Stimulated activated CD4-positive, alpha-beta T cell treated with anti-CD3 and anti-CD28 coated beads, TNF-alpha, amount 100 ng/mL, for 48 hours (primary cell): ENCODE data around the gene SPHK2.
"Not testable (repeated sequence)": the region's sequence is repeated elsewhere in the genome, so short reads cannot be mapped to it uniquely, and the experiment has no call there.

Source experiments
- DNase-seq, 3 donors: peaks; one replicate each; pipeline ENCODE4 v3.0.0-alpha.2; 2020; ENCODE audit warnings: low read depth in 3 of 3

The SPHK2 gene

DNA sequence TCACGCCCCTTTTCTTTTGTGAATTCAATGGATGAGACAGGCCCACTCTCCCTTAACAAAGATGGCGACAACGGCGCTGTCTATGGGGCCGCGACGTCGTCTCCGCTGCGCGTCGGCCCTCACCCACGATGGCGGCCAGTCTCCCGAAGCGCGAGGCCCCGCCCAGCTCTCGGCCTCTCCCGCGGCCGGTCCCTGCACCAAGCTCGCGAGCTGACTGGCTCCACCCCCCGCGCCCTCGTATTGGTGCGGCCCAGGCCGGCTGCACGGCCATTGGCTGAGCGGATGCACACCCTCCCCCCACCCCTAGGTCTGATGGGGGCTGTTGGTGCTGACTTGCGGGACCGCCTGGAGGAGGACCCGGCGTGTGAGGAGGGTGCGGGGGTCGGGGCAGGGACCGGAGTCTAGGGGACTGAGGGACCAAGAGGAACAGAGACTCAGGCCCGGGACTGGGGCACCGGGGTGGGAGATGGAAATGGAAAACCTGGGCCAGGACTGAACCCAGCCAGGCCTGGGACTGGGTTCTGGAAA is 4.8 kb downstream of the SPHK2 start:
- peak; percentile 95 to 99 (median 96) for DNase-seq

DNA sequence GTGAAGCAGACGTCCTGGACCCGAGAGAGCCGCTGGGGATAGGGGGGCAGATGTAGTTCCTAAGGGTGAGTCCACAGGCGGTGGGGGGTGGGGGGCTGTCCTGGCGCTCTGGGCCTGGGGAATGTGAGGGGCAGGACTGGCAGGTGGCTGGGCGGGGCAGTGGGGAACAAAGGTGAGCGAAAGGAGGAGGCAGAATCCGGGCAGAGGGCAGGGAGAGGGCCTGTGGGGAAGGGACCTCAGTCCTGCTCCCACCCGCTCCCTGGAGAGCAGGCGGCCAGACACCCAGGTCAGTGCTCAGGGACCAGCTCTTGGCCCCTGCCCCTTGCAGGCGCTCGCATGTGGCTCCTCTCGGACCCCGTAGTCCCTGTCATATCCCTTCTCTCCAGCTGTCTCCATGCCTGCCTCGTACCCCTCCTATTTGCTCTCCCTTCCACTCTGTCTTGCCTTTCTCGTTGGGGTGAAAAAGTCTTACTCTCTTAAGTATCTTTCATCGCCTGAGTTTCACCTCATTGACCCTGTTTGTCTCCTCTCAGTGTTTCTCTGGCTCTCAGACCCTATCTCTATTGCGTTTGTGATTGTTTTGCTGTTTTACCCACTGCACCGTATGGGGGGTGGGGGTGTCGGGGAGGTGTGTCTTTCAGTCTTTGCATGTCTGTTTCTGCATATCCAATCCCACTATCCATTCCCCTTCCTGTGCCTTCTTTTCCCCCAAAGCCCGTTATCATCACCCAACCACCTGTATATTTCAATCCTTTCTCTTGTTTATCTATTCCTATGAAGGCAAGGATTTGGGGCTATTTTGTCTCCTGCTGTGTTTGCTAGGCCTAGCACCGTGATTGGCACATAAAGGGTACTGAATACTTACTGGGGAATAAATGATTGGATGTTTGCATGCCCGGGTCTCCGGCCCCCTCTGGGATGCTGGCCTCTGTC is 5.8 kb downstream of the SPHK2 start:
- DNase-seq, result no peak

DNA sequence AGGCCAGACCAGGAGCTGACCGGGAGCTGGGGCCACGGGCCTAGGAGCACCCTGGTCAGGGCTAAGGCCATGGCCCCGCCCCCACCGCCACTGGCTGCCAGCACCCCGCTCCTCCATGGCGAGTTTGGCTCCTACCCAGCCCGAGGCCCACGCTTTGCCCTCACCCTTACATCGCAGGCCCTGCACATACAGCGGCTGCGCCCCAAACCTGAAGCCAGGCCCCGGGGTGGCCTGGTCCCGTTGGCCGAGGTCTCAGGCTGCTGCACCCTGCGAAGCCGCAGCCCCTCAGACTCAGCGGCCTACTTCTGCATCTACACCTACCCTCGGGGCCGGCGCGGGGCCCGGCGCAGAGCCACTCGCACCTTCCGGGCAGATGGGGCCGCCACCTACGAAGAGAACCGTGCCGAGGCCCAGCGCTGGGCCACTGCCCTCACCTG is 6.6 kb downstream of the SPHK2 start:
- DNase-seq, result no peak

DNA sequence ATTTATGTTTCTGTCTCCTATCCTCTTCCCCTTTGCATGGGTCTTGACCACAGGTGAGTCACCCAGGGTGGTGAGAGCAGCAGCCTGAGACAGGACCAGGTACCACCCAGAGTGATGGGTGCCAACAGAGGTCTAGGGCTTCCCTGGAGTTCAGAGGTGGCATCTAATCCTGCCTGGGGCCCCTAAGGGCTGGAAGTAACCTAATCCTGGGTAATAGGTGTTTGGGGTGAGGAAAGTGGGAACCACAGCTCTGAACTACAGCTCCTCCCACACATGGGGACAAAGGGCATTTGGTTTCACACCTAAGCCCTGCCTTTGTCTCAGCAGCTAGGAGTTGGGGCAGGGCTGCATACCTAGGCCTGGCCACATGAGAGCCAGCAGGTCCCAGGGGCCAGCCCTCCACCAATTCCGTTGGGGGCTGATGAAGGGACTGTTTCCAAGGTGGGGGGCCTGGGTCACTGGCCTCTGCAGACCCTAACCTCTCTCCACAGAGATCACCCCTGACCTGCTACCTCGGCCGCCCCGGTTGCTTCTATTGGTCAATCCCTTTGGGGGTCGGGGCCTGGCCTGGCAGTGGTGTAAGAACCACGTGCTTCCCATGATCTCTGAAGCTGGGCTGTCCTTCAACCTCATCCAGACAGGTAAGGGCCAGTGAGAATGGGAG is 8.0 kb downstream of the SPHK2 start:
- DNase-seq, result no peak

DNA sequence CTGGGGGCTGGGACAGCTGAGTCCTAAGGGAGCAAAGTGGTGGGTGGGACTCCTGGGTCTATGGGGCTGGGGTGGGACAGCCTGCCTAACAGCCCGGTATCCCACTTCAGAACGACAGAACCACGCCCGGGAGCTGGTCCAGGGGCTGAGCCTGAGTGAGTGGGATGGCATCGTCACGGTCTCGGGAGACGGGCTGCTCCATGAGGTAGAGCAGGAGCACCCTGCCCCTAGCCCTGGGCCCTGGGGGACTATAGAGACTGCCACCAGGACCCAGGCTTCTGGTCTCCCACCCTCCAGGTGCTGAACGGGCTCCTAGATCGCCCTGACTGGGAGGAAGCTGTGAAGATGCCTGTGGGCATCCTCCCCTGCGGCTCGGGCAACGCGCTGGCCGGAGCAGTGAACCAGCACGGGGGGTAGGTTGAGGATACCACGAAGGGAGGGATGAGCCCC is 8.6 kb downstream of the SPHK2 start:
- DNase-seq, result no peak

DNA sequence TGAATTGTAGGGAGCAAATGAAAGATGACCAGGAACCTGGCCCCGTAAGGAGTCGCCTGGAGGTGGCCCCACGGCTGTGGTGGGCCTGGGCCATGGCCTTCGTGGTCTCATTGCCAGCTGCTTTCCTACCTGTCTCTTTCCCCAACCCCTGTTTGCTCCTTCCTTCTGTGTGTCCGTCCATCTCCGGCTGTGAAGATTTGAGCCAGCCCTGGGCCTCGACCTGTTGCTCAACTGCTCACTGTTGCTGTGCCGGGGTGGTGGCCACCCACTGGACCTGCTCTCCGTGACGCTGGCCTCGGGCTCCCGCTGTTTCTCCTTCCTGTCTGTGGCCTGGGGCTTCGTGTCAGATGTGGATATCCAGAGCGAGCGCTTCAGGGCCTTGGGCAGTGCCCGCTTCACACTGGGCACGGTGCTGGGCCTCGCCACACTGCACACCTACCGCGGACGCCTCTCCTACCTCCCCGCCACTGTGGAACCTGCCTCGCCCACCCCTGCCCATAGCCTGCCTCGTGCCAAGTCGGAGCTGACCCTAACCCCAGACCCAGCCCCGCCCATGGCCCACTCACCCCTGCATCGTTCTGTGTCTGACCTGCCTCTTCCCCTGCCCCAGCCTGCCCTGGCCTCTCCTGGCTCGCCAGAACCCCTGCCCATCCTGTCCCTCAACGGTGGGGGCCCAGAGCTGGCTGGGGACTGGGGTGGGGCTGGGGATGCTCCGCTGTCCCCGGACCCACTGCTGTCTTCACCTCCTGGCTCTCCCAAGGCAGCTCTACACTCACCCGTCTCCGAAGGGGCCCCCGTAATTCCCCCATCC is 9.4 kb downstream of the SPHK2 start:
- no peak for DNase-seq

DNA sequence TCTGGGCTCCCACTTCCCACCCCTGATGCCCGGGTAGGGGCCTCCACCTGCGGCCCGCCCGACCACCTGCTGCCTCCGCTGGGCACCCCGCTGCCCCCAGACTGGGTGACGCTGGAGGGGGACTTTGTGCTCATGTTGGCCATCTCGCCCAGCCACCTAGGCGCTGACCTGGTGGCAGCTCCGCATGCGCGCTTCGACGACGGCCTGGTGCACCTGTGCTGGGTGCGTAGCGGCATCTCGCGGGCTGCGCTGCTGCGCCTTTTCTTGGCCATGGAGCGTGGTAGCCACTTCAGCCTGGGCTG is 9.9 kb downstream of the SPHK2 start:
- no peak for DNase-seq

DNA sequence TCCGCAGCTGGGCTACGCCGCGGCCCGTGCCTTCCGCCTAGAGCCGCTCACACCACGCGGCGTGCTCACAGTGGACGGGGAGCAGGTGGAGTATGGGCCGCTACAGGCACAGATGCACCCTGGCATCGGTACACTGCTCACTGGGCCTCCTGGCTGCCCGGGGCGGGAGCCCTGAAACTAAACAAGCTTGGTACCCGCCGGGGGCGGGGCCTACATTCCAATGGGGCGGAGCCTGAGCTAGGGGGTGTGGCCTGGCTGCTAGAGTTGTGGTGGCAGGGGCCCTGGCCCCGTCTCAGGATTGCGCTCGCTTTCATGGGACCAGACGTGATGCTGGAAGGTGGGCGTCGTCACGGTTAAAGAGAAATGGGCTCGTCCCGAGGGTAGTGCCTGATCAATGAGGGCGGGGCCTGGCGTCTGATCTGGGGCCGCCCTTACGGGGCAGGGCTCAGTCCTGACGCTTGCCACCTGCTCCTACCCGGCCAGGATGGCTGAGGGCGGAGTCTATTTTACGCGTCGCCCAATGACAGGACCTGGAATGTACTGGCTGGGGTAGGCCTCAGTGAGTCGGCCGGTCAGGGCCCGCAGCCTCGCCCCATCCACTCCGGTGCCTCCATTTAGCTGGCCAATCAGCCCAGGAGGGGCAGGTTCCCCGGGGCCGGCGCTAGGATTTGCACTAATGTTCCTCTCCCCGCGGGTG is 10.4 kb downstream of the SPHK2 start:
- no peak for DNase-seq

DNA sequence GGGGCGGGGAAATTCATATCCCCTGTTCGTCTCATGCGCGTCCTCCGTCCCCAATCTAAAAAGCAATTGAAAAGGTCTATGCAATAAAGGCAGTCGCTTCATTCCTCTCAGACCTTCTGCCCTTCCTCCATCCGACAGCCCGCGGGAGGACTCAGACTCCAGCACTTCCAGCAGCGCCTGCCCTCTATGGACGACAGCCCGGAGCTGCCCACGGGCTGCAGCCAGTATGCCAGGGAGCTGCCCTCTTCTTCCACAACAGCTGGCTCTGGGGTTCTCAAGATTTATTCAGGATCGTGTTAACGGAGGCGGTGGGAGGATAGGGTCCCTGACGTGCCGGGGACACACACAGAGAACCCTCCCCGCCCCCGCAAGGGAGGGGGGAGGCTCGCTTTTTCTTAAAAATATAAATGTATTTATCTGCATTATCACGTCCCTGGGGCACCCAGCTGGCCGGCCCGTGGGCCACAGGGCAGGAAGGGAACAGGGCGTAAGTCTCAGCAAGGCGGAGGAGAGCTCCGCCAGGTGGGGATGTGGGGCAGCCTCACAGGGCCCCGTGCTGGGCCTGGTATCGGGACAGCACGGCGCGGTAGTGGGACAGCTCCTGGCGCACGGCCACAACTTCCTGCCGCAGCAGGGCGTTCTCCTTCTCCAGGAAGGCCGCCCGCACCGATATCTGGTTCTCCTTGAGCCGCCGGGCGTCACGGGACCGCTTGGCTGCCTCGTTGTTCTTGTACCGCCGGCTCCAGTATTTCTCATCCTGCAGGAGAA is 11.2 kb downstream of the SPHK2 start:
- no peak for DNase-seq

DNA sequence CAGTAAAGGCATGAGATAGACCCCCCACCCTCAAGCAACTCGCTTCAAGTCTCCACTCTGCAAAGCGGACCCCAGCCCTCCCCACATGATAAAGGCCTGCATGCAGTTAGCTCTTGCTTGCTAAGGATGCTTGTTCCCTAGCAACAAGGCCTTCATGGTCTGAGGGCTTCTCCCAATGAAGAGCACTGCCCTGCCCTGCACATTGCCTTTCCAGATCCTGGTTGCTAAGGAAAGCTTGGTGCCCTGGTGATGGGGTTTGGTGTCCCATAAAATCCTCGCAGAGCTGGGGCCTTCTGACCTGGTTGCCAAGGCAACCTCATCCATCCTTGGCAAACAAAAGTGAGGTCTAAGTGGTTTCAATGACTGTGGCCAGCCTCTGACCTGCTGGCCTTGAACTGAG is 11.9 kb downstream of the SPHK2 start:
- DNase-seq, result no peak

DNA sequence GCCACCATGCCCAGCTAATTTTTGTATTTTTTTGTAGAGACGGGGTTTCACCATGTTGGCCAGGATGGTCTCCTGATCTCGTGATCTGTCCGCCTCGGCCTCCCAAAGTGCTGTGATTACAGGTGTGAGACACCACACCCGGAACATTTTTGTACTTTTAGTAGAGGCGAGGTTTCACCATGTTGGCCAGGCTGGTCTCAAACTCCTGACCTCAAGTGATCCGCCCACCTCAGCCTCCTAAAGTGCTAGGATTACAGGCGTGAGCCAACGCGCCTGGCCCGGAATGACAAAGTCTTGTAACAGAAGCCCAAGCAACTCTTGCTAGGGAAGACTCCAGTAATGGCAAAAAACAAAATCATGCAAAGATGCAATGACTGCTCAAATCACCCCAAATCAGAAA is 13.0 kb downstream of the SPHK2 start:
- not testable (repeated sequence) for DNase-seq

DNA sequence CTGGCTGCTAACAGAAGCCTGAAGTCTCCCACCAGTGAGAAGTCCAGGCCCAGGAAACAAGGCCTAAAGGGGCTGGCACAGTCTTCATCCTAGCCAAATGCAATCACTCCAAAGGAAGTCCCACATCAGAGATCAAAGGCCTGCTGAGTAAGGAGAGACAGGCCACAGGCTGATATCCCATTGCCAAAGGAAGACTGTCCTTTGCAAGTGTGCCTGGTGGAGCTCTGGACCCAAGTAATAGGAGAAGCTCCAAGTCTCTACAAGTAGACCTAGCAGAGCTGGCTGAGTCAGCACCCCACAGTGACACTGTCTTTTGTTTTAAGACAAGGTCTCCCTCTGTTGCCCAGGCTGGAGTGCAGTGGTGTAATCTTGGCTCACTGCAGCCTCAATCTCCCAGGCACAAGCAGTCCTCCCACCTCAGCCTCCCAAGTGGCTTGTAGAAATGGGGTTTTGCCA is 13.4 kb downstream of the SPHK2 start:
- DNase-seq, result no peak

DNA sequence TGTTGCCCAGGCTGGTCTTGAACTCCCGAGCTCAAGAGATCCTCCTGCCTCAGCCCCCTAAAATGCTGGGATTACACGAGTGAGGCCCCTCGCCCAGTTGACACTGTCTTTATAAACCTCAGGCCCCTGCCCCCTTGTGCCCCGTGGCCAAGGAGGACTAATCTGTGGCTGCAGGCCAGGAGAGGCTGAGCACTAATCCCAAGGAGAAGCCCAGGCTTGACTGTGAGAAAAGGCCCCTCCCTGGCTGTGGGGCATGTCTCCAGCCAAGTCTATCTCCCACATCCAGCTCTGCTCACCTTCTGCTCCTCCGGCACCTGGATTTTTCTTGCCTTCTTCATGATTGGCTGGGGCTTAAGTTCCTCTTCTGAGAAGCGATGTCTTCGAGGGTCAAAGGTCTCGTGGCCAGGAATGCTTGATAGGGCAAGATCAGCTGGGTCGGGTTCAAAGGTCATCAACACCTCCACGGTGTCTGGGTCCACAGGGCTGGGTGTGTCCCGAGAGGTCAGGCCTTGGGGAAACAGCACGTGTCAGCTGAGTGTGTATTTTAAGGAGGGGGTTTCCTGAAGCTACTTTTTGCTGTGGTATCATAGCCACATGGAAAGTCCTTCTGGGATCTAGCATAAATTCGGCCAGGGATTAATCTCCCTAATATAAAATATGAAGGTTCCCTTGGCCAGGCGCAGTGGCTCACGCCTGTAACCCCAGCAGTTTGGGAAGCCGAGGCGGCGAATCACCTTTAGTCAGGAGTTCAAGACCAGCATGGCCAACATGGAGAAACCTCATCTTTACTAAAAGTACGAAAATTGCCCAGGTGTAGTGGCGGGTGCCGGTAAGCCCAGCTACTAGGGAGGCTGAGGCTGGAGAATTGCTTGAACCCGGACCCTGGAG is 14.1 kb downstream of the SPHK2 start:
- no peak for DNase-seq

DNA sequence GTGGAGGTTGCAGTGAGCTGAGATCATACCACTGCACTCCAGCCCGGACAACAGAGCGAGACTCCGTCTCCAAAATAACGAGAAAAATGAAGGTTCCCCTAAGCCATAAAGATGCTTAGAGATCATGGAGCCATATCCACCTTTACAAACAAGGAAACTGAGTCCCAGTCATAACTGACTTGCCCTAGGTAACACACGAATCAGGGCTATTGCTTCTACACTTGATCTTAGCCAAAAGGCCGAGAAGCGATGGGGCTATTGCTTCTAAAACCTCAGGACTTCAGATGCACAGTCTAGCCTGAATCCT is 14.7 kb downstream of the SPHK2 start:
- no peak for DNase-seq

DNA sequence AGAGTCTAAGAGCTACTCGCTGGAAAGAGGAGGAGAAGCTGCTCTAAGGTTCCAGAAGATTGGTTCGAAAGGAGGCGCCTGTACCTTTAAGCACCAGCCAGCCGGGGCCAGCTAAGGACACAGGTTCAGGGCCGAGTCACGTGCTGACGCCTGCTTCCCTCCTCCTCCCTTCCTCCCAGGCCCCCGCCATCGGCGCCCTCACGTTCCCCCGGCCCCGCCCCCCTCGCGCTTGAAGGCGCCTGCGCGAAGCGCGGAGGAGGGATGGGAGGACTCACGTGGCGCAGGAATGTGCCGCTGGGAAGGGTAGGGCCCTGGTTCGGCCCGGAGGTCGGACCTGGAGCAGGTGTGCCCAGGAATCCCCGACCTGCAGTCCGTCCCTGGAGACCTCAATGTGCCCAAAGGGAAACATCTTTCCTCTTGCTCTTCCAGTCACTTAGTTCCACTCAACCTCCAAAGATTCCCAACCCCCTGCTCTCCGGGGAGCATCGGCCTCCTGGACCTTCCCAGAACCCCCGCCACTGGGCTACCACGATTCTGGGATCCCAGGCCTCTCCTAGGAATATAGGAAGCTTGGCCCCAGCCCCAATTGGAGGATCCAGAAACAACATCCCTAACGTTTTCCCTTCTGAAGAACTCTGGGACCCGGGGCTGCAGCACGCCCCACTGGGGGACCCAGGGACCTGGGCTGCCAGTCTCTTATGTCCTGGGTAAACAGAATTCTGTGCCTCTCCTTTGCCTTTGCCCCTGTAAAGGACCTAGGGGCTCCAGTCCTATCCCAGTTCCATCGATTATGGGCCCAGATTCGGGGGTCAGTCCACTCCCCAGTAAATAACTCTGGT is 15.3 kb downstream of the SPHK2 start:
- DNase-seq, result peak; percentile 88 to 91 (median 91)

DNA sequence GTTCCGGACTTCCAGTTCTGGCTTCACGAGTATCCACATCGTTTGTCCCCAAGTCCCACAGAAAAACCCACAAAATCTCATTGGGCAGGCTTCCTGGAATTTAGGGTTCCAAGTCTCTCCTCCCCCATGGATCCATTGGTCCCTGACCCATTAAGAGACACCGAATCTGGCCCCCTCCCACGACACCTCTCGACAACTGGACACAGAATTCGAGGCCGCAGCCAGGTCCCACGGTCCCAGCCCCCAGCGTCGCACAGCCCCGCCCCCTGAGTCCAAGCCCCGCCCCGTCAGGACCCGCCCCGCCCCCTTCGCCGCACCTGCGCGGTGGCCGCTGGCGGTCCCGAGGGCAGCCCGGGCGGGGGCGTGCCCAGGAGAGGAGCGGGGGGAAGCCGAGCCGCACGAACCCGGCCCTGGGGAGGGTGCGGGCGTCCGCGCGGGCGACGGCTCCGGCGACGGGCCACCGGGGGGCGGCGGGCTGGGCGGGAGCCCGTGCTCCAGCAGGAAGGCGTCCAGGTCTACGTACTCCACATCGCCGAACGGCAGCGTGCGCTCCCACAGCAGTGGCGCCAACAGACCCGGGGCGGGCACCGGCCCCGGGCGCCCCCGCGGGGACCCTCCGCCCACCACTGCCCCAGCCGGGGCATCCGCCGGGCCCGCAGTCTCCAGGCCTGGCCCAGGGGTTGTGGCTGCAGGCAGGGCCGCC is 16.1 kb downstream of the SPHK2 start:
- peak in 2 of 3 donors; percentile 63 to 77 for DNase-seq

DNA sequence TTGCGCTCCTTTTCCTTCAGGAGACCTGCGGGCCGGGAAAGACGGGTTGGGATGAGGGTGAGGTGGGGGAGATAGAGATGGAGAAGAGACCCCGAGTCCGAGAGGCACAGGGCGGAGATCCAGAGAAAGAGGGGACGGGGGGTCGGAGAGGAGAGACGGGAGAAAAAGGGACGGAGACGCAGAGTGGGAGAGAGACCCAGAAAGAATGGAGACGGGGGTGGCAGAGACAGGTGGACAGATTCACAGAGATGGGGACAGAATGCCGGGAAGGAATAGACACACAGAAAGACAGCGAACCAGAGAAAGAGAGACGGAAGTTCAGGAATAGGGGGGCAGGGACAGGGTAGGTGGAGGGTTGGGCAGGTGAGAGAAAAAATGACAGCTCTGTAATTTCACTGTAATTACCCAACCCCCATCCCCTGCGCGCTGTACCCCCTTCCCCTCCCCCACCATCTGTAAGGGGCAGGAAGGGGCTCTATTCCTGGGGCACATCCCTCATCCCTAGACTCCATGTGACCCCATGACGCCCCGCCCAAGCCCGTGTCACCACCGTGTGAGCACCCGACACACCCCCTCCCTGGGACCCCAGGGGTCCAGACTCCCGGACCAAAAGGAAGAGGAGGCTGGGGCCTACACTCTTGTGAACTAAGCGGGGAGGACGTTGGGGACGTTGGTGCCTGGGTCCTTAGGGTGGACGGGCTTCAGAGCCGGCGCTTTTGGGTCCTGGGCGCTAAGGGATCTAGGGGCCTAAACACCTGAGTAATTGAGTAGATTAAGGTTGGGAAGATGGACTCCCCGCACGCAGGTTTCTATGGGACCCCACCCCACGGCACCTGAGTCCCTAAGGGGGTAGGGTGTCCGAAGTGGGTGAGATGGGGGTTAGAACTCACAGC is 16.9 kb downstream of the SPHK2 start:
- no peak for DNase-seq
